SH-SY5Y (cell line): ENCODE data around the gene GPR17.

Source experiments
- GATA2 ChIP-seq: IDR thresholded peaks from 2 replicates; pipeline ENCODE4 v1.6.1; 2011; ENCODE audit warnings: mild to moderate bottlenecking, low read depth, low read length
- GATA3 ChIP-seq: IDR thresholded peaks from 2 replicates; pipeline ENCODE4 v1.6.1; 2011; ENCODE audit warnings: low read depth, mild to moderate bottlenecking, low read length, moderate library complexity

- TF ChIP-seq GATA2 (peak; percentile 12; the same call in 1 of the 2 replicates), GATA3 (no peak)
Measured at GRCh38 chr2:127681976-127682857, 36.3 kb downstream of the GPR17 start.
